GM12874 (cell line): ENCODE results near the gene RDM1.

Source experiments
- CTCF ChIP-seq: IDR thresholded peaks from 2 replicates; pipeline ENCODE4 v1.5.1; 2011; ENCODE audit warnings: low read depth, mild to moderate bottlenecking, control low read depth, low read length, moderate library complexity; ENCODE audit not compliant: insufficient read depth

Gene RDM1

DNA sequence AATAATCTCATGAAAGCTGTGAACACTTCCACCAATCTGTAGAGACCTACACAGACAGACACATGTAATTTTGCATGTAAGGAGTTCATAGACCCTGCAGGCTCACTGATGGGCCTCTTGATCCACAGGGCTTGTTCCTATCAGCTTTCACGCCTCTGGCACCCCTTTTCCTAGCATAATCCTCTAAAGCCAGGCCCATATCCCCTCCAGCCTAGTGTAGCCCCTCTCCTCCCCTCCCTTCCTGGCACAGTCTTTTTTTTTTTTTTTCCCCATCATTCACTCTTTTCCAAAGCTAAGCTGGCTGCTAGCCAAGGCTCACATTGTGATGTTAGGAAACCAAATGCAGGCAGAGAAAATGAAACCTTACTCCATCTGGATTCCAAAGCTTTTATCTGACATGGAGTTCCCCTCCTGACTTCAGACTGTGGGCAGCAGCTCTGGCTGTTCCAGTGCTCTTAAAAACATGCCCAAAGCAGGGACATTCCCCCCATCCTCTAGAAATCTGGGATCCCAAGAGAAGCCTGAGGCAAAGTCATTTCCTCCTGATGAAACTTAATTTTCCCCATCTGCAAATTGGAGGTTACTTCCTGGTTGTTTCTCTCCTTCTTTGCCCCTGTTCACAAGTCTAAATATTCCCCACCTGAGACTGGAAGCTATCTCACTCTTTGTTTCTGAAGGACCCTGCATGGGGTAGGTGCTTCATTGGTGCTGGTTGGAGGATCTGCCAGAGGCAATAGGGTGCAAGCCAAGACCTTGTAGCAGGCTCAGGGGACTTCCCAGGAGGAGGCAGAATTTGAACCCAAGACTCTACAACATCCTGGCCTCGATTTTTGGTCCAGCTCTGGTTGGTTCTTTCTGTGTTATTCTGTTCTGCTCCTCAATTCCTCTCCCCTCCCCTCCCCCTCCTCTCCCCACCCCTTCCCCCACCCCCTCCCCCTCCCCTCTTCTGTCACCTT, 40.5 kb downstream of the RDM1 start:
- TF ChIP-seq CTCF = no peak

DNA sequence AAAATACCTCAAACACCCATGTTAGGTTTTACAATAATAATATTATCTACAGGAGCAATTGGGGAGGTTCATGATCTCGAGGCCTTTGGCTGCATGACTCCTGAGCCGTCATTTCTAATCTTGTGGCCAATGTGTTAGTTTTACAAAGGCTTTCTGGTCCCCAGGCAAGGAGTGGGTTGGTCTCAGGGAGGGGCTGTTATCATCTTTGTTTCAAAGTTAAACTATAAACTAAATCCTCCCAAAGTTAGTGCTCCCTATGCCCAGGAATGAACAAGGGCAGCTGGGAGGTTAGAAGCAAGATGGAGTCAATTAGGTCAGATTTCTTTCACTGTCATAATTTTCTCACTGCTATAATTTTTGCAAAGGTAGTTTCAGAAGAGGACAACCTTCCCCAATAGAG, 41.3 kb downstream of the RDM1 start:
- TF ChIP-seq CTCF = no peak

GRCh38 chr17:35879773-35880654, 50.6 kb downstream of the RDM1 start, which contains the start of gene CCL5:
Gene CCL5 (minus strand): TSS chr17:35880360.
- no peak for TF ChIP-seq CTCF

- no peak for TF ChIP-seq CTCF
Observed at GRCh38 chr17:35878361-35878760, 52.2 kb downstream of the RDM1 start.

GRCh38 chr17:35877345-35878029, 53.1 kb downstream of the RDM1 start:
- TF ChIP-seq CTCF = no peak

DNA sequence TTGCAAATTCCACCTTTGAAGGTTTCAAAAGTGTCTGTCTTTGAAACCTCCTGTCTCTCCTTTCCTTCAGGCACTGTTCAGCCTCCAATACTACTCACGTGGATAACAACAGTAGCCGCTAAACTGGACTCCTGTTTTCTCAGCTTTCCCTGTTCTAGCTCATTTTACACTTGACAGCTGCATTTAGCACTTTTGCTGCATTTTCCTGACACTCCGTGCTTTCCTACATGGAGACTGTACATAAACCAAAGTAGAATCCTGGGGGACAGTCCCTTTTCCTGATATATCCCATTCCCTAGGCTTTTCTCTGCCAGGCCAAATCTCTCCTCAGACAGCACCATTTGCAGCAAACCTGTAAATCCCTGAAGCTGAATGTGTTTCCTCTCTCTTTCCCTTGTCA, 54.0 kb downstream of the RDM1 start:
- no peak for TF ChIP-seq CTCF

DNA sequence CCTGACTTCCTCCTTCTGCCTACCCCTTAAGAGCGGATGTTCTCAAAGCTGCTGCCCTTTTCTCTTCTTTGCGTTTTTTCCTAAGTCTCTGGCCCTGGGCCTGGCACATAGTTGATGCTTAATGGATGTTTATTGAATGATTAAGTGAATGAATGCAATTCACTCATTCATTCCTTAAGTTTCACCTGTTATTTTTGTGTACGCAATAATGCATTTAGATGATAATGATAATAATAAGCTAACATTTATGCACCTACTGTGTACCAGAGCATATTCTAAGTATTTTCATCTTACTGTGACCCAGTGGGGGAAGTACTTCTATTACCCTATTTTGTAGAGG, 54.8 kb downstream of the RDM1 start:
- no peak for TF ChIP-seq CTCF
